Activated effector memory CD4-positive, alpha-beta T cell treated with anti-CD3 and anti-CD28 coated beads, Interleukin-2, amount 50 U/mL, for 16 hours (primary cell): ENCODE data around the gene MCM6.

ENCODE experiments used
- DNase-seq: peaks from one replicate; pipeline ENCODE4 v3.0.0-alpha.2; 2020

The MCM6 gene

GRCh38 chr2:135862718-135863117, 13.5 kb downstream of the MCM6 start:
- no peak for DNase-seq

GRCh38 chr2:135853401-135853800, 22.8 kb downstream of the MCM6 start:
- DNase-seq: no peak

- DNase-seq: no peak
These were observed 24.4 kb downstream of the MCM6 start for GRCh38 chr2:135851858-135852257.

- DNase-seq: no peak
These were observed 25.2 kb downstream of the MCM6 start for GRCh38 chr2:135850892-135851668.

GRCh38 chr2:135849087-135849486, 27.2 kb downstream of the MCM6 start:
- no peak for DNase-seq

GRCh38 chr2:135845997-135846396, 30.2 kb downstream of the MCM6 start:
- DNase-seq: no peak

GRCh38 chr2:135845257-135845656, 31.0 kb downstream of the MCM6 start:
- no peak for DNase-seq

GRCh38 chr2:135844301-135844895, 31.8 kb downstream of the MCM6 start:
- DNase-seq: no peak

- DNase-seq: no peak
These were observed 32.6 kb downstream of the MCM6 start for GRCh38 chr2:135843671-135844070.

- peak; percentile 53 for DNase-seq
These were observed 35.6 kb downstream of the MCM6 start for GRCh38 chr2:135840601-135841000.

- no peak for DNase-seq
These were observed 36.5 kb downstream of the MCM6 start for GRCh38 chr2:135839713-135840112.

GRCh38 chr2:135838502-135838901, 37.7 kb downstream of the MCM6 start:
- DNase-seq: no peak

GRCh38 chr2:135836596-135837270, 39.5 kb downstream of the MCM6 start, which contains the start of gene LCT:
TSS of gene LCT (minus strand) at chr2:135837184. CDS start at chr2:135837169, 15 bp downstream.
- DNase-seq: no peak

- DNase-seq: no peak
These were observed 43.4 kb downstream of the MCM6 start for GRCh38 chr2:135832891-135833290.

- DNase-seq: no peak
These were observed 44.9 kb downstream of the MCM6 start for GRCh38 chr2:135831180-135831812.

GRCh38 chr2:135829378-135830135, 46.7 kb downstream of the MCM6 start:
- DNase-seq: no peak

GRCh38 chr2:135826544-135826943, 49.7 kb downstream of the MCM6 start:
- DNase-seq: no peak

- DNase-seq: no peak
These were observed 50.6 kb downstream of the MCM6 start for GRCh38 chr2:135825550-135826176.

GRCh38 chr2:135825131-135825530, 51.1 kb downstream of the MCM6 start:
- no peak for DNase-seq

- DNase-seq: no peak
These were observed 53.4 kb downstream of the MCM6 start for GRCh38 chr2:135822855-135823254.

- DNase-seq: no peak
These were observed 55.1 kb downstream of the MCM6 start for GRCh38 chr2:135821190-135821589.

GRCh38 chr2:135820003-135820618, 56.1 kb downstream of the MCM6 start:
- DNase-seq: peak; percentile 87
